GM15510 (cell line): Measurements from ENCODE around the gene C12orf56.

Experiments used
- POLR2A ChIP-seq: IDR thresholded peaks from 3 replicates; pipeline ENCODE4 v1.6.1; 2011; ENCODE audit warnings: borderline replicate concordance; ENCODE audit not compliant: insufficient read length; ENCODE audit errors: extremely low read depth

C12orf56 gene

GRCh38 chr12:64390275-64390851 is at the start of gene C12orf56:
Gene C12orf56, minus strand, starts transcription at chr12:64390758. Its CDS starts 193 bp downstream, at chr12:64390565.
- TF ChIP-seq POLR2A: no peak

- no peak for TF ChIP-seq POLR2A
These were observed 49.5 kb upstream of the C12orf56 start for GRCh38 chr12:64440100-64440499.

GRCh38 chr12:64433915-64434314 is 43.4 kb upstream of the C12orf56 start:
- no peak for TF ChIP-seq POLR2A

GRCh38 chr12:64431791-64432190 is 41.2 kb upstream of the C12orf56 start:
- TF ChIP-seq POLR2A: no peak

GRCh38 chr12:64430886-64431285 is 40.3 kb upstream of the C12orf56 start:
- no peak for TF ChIP-seq POLR2A

GRCh38 chr12:64428956-64429355 is 38.4 kb upstream of the C12orf56 start:
- no peak for TF ChIP-seq POLR2A

GRCh38 chr12:64427988-64428387 is 37.4 kb upstream of the C12orf56 start:
- TF ChIP-seq POLR2A: no peak

- TF ChIP-seq POLR2A: no peak
These were observed 29.1 kb upstream of the C12orf56 start for GRCh38 chr12:64419696-64420095.

- no peak for TF ChIP-seq POLR2A
These were observed 27.7 kb upstream of the C12orf56 start for GRCh38 chr12:64418209-64418608.

GRCh38 chr12:64413884-64414283 is 23.3 kb upstream of the C12orf56 start:
- no peak for TF ChIP-seq POLR2A

GRCh38 chr12:64412459-64412858 is 21.9 kb upstream of the C12orf56 start:
- no peak for TF ChIP-seq POLR2A

- no peak for TF ChIP-seq POLR2A
These were observed 20.9 kb upstream of the C12orf56 start for GRCh38 chr12:64411427-64411826.

GRCh38 chr12:64407342-64408223 is 17.0 kb upstream of the C12orf56 start:
- TF ChIP-seq POLR2A: no peak

- TF ChIP-seq POLR2A: peak; percentile 15
These were observed 14.1 kb upstream of the C12orf56 start for GRCh38 chr12:64404470-64405256.
